ENCODE measurements around the gene SMAD7. TPM values are rescaled to one million over a fixed set of nuclear protein-coding genes. Genes with fewer than 3 reads are reported as not detected.
A peak's percentile ranks its signal among the peaks of the same experiment; 100 is the strongest.

The SMAD7 gene
- total RNA-seq, 2 experiments from 2014 or later = 17.4 to 18.1 TPM

GRCh38 chr18:48986851-48987761, 36.3 kb upstream of the SMAD7 start:
- CTCF ChIA-PET = no interaction called here
- POLR2A ChIA-PET = no interaction called here

GRCh38 chr18:48985161-48985560, 34.4 kb upstream of the SMAD7 start:
- no peak for TF ChIP-seq CTCF (IDR thresholded peaks at IDR 0.05)
- POLR2A ChIA-PET = interaction anchor here (1.0 to 1.1 kb wide), 2 partner anchors 12 to 30 kb away, joined by 3 read pairs; no protein-coding TSS in a partner anchor
- Mint-ChIP-seq H3K9me3 (no peaks in the 10 kb centered on the region), H3K4me3 (no peak overlapping the region), H3K4me1 (ENCODE audit: low read depth) (peaks cover 4% of the 10 kb centered on the region), H3K27me3 (peaks cover 4% of the 10 kb centered on the region), H3K27ac (no peak overlapping the region), H3K36me3 (ENCODE audit: low read depth) (no peaks in the 10 kb centered on the region)
- CTCF ChIA-PET = interaction anchor here (1.0 to 1.1 kb wide), 2 partner anchors 10 to 35 kb away, joined by 3 read pairs; no protein-coding TSS in a partner anchor
- DNase-seq = no peak
- intact Hi-C loops (cut with micrococcal nuclease) = no loop called here
- no peak for ATAC-seq

More at GRCh38 chr18:48986851-48987761, 36.3 kb upstream of the SMAD7 start:
- Mint-ChIP-seq H3K9me3 (no peaks in the 10 kb centered on the region), H3K27ac (no peak overlapping the region), H3K27me3 (peaks cover 4% of the 10 kb centered on the region), H3K4me3 (no peak overlapping the region), H3K4me1 (ENCODE audit: low read depth) (peaks cover 3% of the 10 kb centered on the region), H3K36me3 (ENCODE audit: low read depth) (no peaks in the 10 kb centered on the region)
- no peak for TF ChIP-seq CTCF (IDR thresholded peaks at IDR 0.05)
- no peak for DNase-seq
- intact Hi-C loops (cut with micrococcal nuclease) = no loop called here
- ATAC-seq = no peak

GRCh38 chr18:48983793-48984437, 33.1 kb upstream of the SMAD7 start:
- TF ChIP-seq CTCF (IDR thresholded peaks at IDR 0.05) = no peak
- Mint-ChIP-seq H3K27ac (no peak overlapping the region), H3K27me3 (peaks cover 8% of the 10 kb centered on the region), H3K4me3 (no peak overlapping the region), H3K4me1 (ENCODE audit: low read depth) (peaks cover 15% of the 10 kb centered on the region), H3K9me3 (no peaks in the 10 kb centered on the region), H3K36me3 (ENCODE audit: low read depth) (no peaks in the 10 kb centered on the region)
- intact Hi-C loops (cut with micrococcal nuclease) = no loop called here
- ChIA-PET POLR2A (interaction anchor here (0.6 kb wide), 1 partner anchor 988 kb away, joined by 3 read pairs; no protein-coding TSS in a partner anchor), CTCF (interaction anchor here (1.0 to 1.4 kb wide), 4 partner anchors 13 to 308 kb away, joined by 3 to 4 read pairs (median 3); no protein-coding TSS in a partner anchor)
- DNase-seq (peak; percentile 14), ATAC-seq (no peak)

GRCh38 chr18:48982266-48982665, 31.5 kb upstream of the SMAD7 start:
- intact Hi-C loops (cut with micrococcal nuclease) = no loop called here
- Mint-ChIP-seq H3K27me3 (peaks cover 17% of the 10 kb centered on the region), H3K36me3 (ENCODE audit: low read depth) (no peaks in the 10 kb centered on the region), H3K27ac (no peak overlapping the region), H3K4me1 (ENCODE audit: low read depth) (peaks cover 15% of the 10 kb centered on the region), H3K4me3 (no peak overlapping the region), H3K9me3 (no peaks in the 10 kb centered on the region)
- DNase-seq (no peak), ATAC-seq (no peak)
- ChIA-PET CTCF (interaction anchor here (1.2 to 1.4 kb wide), 3 partner anchors 23 to 307 kb away, joined by 3 read pairs; no protein-coding TSS in a partner anchor), POLR2A (no interaction called here)
- TF ChIP-seq CTCF (IDR thresholded peaks at IDR 0.05) = no peak

All from activated CD8-positive, alpha-beta T cell treated with anti-CD3 and anti-CD28 coated beads for 36 hours (primary cell).